Activated CD8-positive, alpha-beta memory T cell treated with anti-CD3 and anti-CD28 coated beads, Interleukin-2, amount 10 ng/mL, durations not matched to agents 7 days and 5 days (primary cell): ENCODE data around the gene SH3D21. TPM values are rescaled to one million over a fixed set of nuclear protein-coding genes. Genes with fewer than 3 reads are reported as not detected.

Experiments
- ATAC-seq: fragments of 150-1000 bp; cut with Tn5 transposase; one replicate; pipeline ENCODE4 v1.10.0; 2021; ENCODE audit warnings: moderate library complexity
- CTCF ChIA-PET: fragments of 350-600 bp; sonication (Branson Sonifier 250); formaldehyde crosslinking; loops from one replicate; lab custom pipeline; 2021; ENCODE audit warnings: antibody characterized with exemption; lab: Charles Lee
- DNase-seq: peaks from one replicate; pipeline ENCODE4 v3.0.0-alpha.2; 2020
- H3K27ac Mint-ChIP-seq: one replicate; pipeline ENCODE4 v1.8.0; 2021; ENCODE audit warnings: mild to moderate bottlenecking, mixed read lengths
- H3K27me3 Mint-ChIP-seq: one replicate; pipeline ENCODE4 v1.8.0; 2021; ENCODE audit warnings: mixed read lengths
- H3K36me3 Mint-ChIP-seq: one replicate; pipeline ENCODE4 v1.8.0; 2021; ENCODE audit warnings: mild to moderate bottlenecking, mixed read lengths
- H3K4me1 Mint-ChIP-seq: one replicate; pipeline ENCODE4 v1.8.0; 2021; ENCODE audit warnings: mixed read lengths
- H3K4me3 Mint-ChIP-seq: one replicate; pipeline ENCODE4 v1.8.0; 2021; ENCODE audit warnings: mild to moderate bottlenecking, moderate library complexity, mixed read lengths
- H3K9me3 Mint-ChIP-seq: one replicate; pipeline ENCODE4 v1.8.0; 2022; ENCODE audit warnings: low read depth, mixed read lengths
- total RNA-seq, 2 experiments: library from RNA; stranded (reverse); gene quantifications; one replicate each; pipeline ENCODE4 v1.2.3, GENCODE V29; 2021

Gene SH3D21
- total RNA-seq, 2 experiments from 2014 or later, result 5.5 to 11.0 TPM

DNA sequence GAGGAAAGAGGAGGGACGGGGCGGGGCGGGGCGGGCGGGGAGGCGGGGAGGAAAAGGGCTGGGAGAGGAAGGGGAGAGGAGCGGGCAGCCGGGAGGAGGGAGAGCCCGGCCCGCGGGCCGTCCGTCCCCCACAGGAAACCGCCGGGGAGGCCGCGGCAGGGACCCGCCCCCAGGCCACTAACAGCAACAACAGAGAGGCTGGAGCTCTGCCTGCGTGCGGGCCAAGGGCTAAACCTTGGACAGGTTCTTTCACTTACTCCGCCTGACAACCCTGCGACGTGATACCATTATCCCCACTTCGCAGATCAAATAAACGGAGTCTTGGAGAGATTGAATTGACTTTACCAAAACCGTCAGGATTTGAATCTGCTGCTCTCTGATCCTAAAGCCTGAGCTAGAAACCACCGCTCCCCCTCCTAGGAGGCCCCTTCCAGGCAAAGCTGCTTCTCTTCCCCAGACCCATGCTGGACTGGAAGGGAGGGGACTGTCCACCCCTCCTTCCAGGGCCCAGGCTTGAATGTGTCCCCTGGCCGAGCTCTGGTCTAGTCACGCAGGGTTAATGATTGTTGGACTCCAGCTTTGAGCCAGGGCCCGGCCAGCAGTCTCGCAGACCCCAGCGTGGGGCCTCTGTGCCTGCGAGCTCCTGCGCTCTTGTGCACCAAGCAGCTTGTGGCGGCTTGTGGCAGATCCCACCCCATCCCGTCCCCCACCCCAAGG lies 17.6 kb downstream of the SH3D21 start, which contains the start of gene EVA1B:
TSS of gene EVA1B (minus strand) at position 10 of the 717 bp plus-strand sequence. CDS start 608 bp downstream, outside the sequence.
- ATAC-seq (peak; percentile 69), DNase-seq (peak; percentile 75)
- H3K27me3 Mint-ChIP-seq, result peaks cover 8% of the 10 kb centered on the region
- CTCF ChIA-PET, result interaction anchor here (0.8 to 3.3 kb wide), 10 partner anchors 8 to 63 kb away, joined by 3 to 19 read pairs (median 4); partner anchors contain the start of gene SH3D21
- H3K27ac Mint-ChIP-seq, result peak within 1 kb of the TSS; percentile 70
- no peaks in the 10 kb centered on the region for H3K36me3 Mint-ChIP-seq
- peaks cover 50% of the 10 kb centered on the region for H3K4me1 Mint-ChIP-seq
- H3K4me3 Mint-ChIP-seq, result peak within 1 kb of the TSS; percentile 73
- H3K9me3 Mint-ChIP-seq, result no peaks in the 10 kb centered on the region

DNA sequence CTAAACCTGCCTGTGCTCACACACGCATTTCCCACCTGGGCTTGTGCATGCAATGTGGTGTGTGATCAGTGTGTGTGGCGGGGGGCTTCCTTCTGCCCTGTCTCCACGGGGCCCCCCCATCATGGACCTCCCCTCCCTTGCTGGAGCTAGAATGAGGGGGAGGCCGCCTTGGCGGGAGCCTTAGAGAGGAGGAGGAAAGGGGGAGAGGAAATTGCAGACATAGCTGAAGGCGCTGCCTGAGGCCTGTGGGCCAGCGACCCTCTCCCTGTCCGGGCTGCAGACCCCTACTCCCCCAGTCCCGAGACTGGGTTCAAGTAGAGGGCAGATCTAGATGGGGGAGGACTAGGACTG lies 18.2 kb downstream of the SH3D21 start:
- H3K36me3 Mint-ChIP-seq, result no peaks in the 10 kb centered on the region
- peak overlapping the region; percentile 24 for H3K27ac Mint-ChIP-seq
- CTCF ChIA-PET, result interaction anchor here (0.8 to 3.3 kb wide), 5 partner anchors 7 to 63 kb away, joined by 3 to 19 read pairs (median 5); partner anchors contain the start of gene SH3D21

DNA sequence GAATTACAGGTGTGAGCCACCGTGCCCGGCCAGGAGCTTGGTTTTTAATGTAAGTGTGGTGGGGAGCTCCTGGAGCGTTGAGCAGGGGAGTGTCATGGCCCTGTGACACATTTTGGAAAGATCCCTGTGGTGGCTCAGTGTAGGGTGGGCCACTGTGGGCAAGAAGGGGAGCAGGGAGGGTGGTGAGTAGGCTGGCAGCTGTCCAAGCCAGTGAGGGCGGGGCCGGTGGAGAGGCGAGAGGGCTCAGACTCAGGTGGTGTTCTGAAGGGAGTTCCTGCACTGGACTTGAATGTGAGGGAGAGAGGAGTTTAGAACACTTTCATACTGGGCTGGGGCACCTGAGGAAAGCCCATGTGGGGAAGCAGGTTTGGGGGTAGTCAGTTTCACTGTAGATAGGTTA lies 20.3 kb downstream of the SH3D21 start:
- Mint-ChIP-seq H3K9me3 (no peaks in the 10 kb centered on the region), H3K27ac (no peak overlapping the region), H3K27me3 (peaks cover 16% of the 10 kb centered on the region), H3K4me3 (no peak overlapping the region), H3K36me3 (no peaks in the 10 kb centered on the region), H3K4me1 (peaks cover 55% of the 10 kb centered on the region)
- CTCF ChIA-PET, result interaction anchor here (0.9 to 1.4 kb wide), 2 partner anchors 61 to 125 kb away, joined by 3 read pairs; no protein-coding TSS in a partner anchor
- ATAC-seq, result no peak
- DNase-seq, result no peak

More for the DNA sequence above, 18.2 kb downstream of the SH3D21 start:
- ATAC-seq (no peak), DNase-seq (no peak)
- peak overlapping the region; percentile 73 for H3K4me3 Mint-ChIP-seq
- H3K9me3 Mint-ChIP-seq, result no peaks in the 10 kb centered on the region
- H3K27me3 Mint-ChIP-seq, result peaks cover 8% of the 10 kb centered on the region
- H3K4me1 Mint-ChIP-seq, result peaks cover 54% of the 10 kb centered on the region

DNA sequence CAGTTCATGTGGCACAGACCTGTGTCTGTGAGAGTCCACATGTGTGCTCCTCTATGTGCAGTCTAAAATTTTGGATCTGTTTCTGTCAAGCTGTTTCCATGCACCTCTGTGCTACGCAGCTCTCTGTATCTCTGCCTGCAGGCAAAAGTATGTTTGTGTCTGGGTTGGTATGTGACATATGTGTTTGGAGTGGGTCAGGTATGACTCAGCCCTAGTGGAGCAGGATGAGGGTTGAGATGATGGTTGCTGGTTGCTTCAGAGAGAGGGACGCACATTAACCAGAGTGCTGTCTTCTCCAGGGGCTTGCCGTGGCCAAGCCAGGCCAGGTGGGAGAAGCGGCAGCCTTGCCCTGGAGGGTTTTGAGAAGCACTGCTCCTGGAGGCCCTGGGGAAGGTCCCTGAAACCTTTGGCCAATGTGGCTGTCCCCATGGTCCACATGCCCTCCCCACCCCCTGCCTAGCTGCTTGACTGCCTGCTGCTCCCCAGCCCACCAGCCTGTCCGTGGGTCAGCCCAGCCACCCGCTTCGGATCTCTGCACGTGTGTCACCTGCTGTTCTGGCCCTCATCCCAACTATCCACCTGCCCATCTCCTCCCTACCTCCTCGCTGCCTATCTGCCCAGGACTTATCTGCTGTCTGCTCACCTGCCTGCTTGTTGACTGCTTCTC lies 21.4 kb downstream of the SH3D21 start:
- Mint-ChIP-seq H3K27me3 (peaks cover 26% of the 10 kb centered on the region), H3K4me3 (no peak overlapping the region), H3K9me3 (no peaks in the 10 kb centered on the region), H3K27ac (no peak overlapping the region), H3K4me1 (peaks cover 51% of the 10 kb centered on the region), H3K36me3 (no peaks in the 10 kb centered on the region)
- peak; percentile 35 for ATAC-seq
- peak; percentile 56 for DNase-seq
- CTCF ChIA-PET, result interaction anchor here (0.6 to 2.0 kb wide), 3 partner anchors 14 to 26 kb away, joined by 4 to 8 read pairs (median 4); no protein-coding TSS in a partner anchor

DNA sequence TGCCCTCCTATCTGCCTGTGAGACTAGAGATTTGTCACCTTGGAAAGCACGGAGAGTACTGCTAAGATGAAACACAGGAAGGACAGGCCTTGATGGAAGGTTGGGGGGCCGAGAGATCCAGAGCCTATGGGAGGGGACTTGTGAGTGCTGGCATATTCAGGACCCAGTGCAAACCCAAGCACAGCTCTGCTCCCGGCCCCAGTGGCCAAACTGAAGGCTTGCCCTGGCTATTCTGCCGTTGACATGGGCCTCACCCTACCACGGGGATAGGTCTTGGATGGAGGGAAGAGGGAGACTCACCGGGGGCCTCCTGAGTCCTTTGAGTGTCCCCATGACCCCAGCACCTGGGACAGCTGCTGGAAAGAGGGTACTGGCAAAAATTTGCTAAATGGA lies 21.9 kb downstream of the SH3D21 start:
- no peak for ATAC-seq
- Mint-ChIP-seq H3K27me3 (peaks cover 27% of the 10 kb centered on the region), H3K4me1 (peaks cover 48% of the 10 kb centered on the region), H3K4me3 (no peak overlapping the region), H3K36me3 (no peaks in the 10 kb centered on the region), H3K27ac (no peak overlapping the region), H3K9me3 (no peaks in the 10 kb centered on the region)
- no peak for DNase-seq
- CTCF ChIA-PET, result interaction anchor here (1.5 to 2.0 kb wide), 2 partner anchors 15 to 27 kb away, joined by 4 to 8 read pairs; no protein-coding TSS in a partner anchor

DNA sequence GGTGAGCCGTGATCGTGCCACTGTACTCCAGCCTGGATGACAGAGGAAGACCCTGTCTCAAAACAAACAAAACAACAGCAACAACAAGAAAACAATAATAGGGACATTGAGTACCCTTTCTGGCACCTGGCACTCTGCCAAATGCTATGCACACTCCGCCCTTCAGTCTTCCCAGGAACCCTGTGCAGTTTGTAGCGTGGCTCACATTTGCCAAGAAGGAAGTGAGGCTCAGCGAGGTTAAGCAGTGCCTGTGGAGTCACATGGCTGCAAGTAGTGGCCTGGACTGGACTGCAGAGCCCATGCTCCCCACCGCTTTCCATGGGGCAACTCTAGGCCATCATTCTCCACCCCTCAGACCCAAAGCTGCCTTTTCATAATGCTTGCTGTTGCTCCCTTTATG lies 22.5 kb downstream of the SH3D21 start:
- CTCF ChIA-PET, result interaction anchor here (1.5 to 2.0 kb wide), 2 partner anchors 14 to 27 kb away, joined by 4 to 8 read pairs; no protein-coding TSS in a partner anchor
- peaks cover 47% of the 10 kb centered on the region for H3K4me1 Mint-ChIP-seq

DNA sequence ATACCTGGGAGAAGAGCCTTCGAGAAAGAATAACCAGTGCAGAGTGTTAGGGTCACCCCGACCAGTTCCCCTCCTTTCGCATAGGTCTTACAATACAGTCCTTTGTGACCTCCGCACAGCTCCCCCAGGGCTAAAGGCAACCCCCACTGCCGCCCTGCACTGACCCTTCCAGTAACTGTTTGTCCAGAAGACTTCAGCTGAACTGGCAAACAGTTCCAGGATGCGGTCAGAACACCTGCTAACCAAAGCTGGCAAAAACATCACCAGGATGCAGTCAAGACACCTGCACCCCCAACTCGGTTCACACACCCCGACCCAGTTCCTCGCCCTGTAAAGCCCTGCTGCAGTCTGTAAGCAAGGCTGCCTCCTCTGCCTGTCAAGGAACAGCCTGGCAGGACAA lies 23.6 kb downstream of the SH3D21 start:
- CTCF ChIA-PET, result interaction anchor here (1.1 kb wide), 1 partner anchor 13 kb away, joined by 4 read pairs; no protein-coding TSS in a partner anchor
- ATAC-seq (no peak), DNase-seq (no peak)

More for the DNA sequence above, 22.5 kb downstream of the SH3D21 start:
- Mint-ChIP-seq H3K4me3 (no peak overlapping the region), H3K9me3 (no peaks in the 10 kb centered on the region), H3K36me3 (no peaks in the 10 kb centered on the region), H3K27me3 (peaks cover 27% of the 10 kb centered on the region), H3K27ac (no peak overlapping the region)
- DNase-seq (no peak), ATAC-seq (no peak)

DNA sequence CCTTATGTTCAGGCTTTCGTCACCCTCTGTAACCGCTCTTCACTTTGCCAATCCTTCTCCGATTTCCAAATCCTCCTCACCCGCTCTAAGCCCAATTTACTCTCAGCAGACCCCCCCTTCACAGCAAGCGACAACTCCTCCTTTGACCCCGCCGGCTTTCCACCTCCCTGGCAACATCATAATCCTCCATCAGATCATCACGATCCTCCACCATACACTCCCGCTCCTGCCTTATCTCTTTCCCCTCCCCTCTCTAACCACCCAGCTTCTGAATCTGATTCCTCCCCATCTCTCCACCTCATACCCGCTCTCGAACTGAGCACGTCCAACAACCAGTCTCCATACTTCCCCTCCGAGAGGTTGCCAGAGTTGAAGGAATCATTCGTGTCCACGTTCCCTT lies 24.8 kb downstream of the SH3D21 start:
- H3K27ac Mint-ChIP-seq, result no peak overlapping the region
- H3K27me3 Mint-ChIP-seq, result peaks cover 19% of the 10 kb centered on the region
- H3K9me3 Mint-ChIP-seq, result no peaks in the 10 kb centered on the region
- H3K4me3 Mint-ChIP-seq, result no peak overlapping the region
- H3K4me1 Mint-ChIP-seq, result peaks cover 33% of the 10 kb centered on the region
- DNase-seq (no peak), ATAC-seq (no peak)
- CTCF ChIA-PET, result interaction anchor here (1.0 to 1.3 kb wide), 3 partner anchors 7 to 91 kb away, joined by 3 to 5 read pairs (median 3); no protein-coding TSS in a partner anchor
- H3K36me3 Mint-ChIP-seq, result no peaks in the 10 kb centered on the region

More for the DNA sequence above, 23.6 kb downstream of the SH3D21 start:
- H3K36me3 Mint-ChIP-seq, result no peaks in the 10 kb centered on the region
- peaks cover 37% of the 10 kb centered on the region for H3K4me1 Mint-ChIP-seq
- no peaks in the 10 kb centered on the region for H3K9me3 Mint-ChIP-seq
- H3K27ac Mint-ChIP-seq, result no peak overlapping the region
- H3K27me3 Mint-ChIP-seq, result peaks cover 24% of the 10 kb centered on the region
- no peak overlapping the region for H3K4me3 Mint-ChIP-seq

DNA sequence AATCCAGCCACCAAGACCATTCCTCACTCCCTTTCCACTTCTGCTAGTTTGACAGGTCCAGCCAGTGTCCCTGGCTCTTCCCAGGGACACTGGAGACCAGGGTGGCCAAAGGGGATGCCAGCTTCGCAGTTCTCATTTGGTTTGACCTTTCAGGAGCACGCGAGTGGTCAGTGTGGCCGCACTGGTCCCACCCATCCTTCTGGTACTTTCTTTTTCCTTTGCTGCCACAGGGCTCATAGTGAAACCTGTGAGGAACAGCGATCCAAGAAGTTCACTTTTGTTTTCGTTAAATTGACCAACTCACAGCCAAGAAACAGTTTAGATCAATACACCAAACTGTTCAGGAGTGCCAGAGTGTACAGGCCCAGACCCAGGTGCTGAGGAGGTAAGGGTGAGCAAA lies 31.7 kb downstream of the SH3D21 start:
- Mint-ChIP-seq H3K36me3 (no peaks in the 10 kb centered on the region), H3K27me3 (no peaks in the 10 kb centered on the region), H3K4me3 (no peak overlapping the region), H3K9me3 (no peaks in the 10 kb centered on the region), H3K4me1 (peaks cover 16% of the 10 kb centered on the region), H3K27ac (no peak overlapping the region)
- ATAC-seq (no peak), DNase-seq (no peak)
- CTCF ChIA-PET, result interaction anchor here (1.3 kb wide), 1 partner anchor 31 kb away, joined by 4 read pairs; no protein-coding TSS in a partner anchor

DNA sequence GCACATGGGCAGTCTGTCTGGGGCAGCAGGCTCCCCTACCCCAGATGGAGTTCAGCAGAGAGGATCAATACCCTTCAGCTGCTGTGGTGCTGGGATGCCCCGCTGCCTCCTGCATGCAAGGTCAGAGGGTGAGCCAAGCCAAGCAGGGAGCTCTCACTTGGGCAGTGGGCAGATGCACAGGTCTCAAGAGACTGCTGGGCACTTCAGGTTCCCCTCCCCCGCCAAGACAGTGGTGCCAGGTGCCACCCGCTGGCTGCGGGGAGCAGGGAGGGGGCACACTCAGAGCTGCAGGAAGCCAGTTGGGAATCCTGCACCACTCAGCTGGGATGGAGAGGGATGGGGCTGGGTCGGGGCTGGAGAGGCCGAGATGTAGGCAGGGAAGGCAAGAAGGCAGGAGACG lies 33.0 kb downstream of the SH3D21 start:
- no peak overlapping the region for H3K4me3 Mint-ChIP-seq
- H3K27me3 Mint-ChIP-seq, result no peaks in the 10 kb centered on the region
- no peak for ATAC-seq
- no peak for DNase-seq
- peaks cover 16% of the 10 kb centered on the region for H3K4me1 Mint-ChIP-seq
- peak overlapping the region; percentile 42 for H3K27ac Mint-ChIP-seq
- CTCF ChIA-PET, result interaction anchor here (1.0 kb wide), 1 partner anchor 16 kb away, joined by 3 read pairs; the partner anchor contains the start of gene EVA1B
- H3K9me3 Mint-ChIP-seq, result no peaks in the 10 kb centered on the region
- H3K36me3 Mint-ChIP-seq, result no peaks in the 10 kb centered on the region

DNA sequence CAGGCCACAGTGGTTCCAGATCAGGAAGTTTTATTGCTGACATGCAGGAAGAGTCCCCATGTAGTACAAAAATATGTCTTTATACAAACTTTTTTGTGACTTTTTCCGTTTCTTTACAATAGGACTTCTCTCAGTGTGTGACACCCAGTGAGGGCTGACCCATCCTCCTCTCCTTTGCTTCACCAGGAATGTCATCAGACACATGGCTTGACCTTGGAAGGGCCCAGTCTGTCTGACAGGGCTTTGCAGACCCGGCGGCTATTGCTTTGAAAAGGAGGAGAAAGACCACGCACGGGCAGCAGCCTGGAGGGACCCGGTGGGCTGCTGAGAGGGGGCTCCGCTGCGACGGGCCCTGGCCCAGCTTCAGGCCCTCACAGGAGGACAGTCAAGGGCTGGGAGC lies 33.4 kb downstream of the SH3D21 start:
- ATAC-seq (no peak), DNase-seq (no peak)
- H3K4me3 Mint-ChIP-seq, result no peak overlapping the region
- no peaks in the 10 kb centered on the region for H3K9me3 Mint-ChIP-seq
- H3K27ac Mint-ChIP-seq, result peak overlapping the region; percentile 42
- CTCF ChIA-PET, result no interaction called here
- no peaks in the 10 kb centered on the region for H3K27me3 Mint-ChIP-seq
- no peaks in the 10 kb centered on the region for H3K36me3 Mint-ChIP-seq
- H3K4me1 Mint-ChIP-seq, result peaks cover 16% of the 10 kb centered on the region

DNA sequence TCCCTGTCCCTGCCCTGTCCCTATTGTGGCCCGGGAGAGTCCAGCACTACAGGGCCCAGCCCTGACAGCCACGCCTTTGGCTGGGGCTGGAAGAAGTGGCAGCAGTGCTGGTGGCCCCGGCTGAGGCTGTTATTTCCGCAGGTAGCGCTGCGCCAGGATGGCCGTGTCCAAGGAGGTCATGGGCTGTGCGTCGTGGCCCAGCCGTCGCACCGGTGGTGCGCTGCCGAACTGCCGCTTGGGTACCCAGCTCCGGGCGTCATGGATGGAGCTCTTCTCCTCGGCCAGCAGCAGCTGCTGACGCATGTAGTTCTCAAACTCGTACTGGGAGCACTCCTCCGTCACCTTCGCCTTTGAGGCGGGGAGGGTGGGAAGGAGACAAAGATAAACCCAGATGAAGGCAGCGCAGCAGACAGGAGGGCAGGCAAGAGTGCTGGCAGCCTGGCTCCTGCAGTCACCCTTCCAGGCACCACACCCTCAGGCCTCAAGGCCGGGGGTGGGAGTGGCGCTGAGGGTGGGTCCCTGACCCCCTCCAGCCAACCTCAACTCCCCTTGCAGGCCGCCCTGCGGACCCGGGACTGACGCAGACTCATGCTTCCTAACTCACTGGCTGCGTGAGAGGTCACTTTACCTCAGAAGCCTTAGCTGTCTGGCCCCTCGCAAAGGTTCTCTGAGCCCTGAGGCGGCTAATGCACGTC lies 35.6 kb downstream of the SH3D21 start:
- ATAC-seq (no peak), DNase-seq (no peak)
- CTCF ChIA-PET, result interaction anchor here (0.6 to 2.9 kb wide), 32 partner anchors 8 to 513 kb away, joined by 3 to 33 read pairs (median 4); partner anchors contain the start of genes EVA1B, MRPS15 and TRAPPC3
- H3K27ac Mint-ChIP-seq, result no peak overlapping the region
- H3K9me3 Mint-ChIP-seq, result no peaks in the 10 kb centered on the region
- no peak overlapping the region for H3K4me3 Mint-ChIP-seq
- no peaks in the 10 kb centered on the region for H3K27me3 Mint-ChIP-seq
- H3K4me1 Mint-ChIP-seq, result peaks cover 16% of the 10 kb centered on the region
- no peaks in the 10 kb centered on the region for H3K36me3 Mint-ChIP-seq
